Osteocyte (in vitro differentiated cells): Measurements from ENCODE around the gene PODXL. TPM values are rescaled to one million over a fixed set of nuclear protein-coding genes. Genes with fewer than 3 reads are reported as not detected.

Experiments used
- DNase-seq: peaks from one replicate; pipeline ENCODE4 v3.0.0; 2021; ENCODE audit warnings: mixed read lengths; ENCODE audit not compliant: unreplicated experiment; ENCODE audit errors: extremely low spot score
- H3K27ac Mint-ChIP-seq: one replicate; pipeline ENCODE4 v1.8.0; 2021; ENCODE audit warnings: mild to moderate bottlenecking, mixed read lengths; ENCODE audit not compliant: unreplicated experiment
- H3K27me3 Mint-ChIP-seq: one replicate; pipeline ENCODE4 v1.8.0; 2021; ENCODE audit warnings: mixed read lengths; ENCODE audit not compliant: unreplicated experiment
- H3K36me3 Mint-ChIP-seq: one replicate; pipeline ENCODE4 v1.8.0; 2021; ENCODE audit warnings: mixed read lengths; ENCODE audit not compliant: unreplicated experiment
- H3K4me1 Mint-ChIP-seq: one replicate; pipeline ENCODE4 v1.8.0; 2021; ENCODE audit warnings: mixed read lengths; ENCODE audit not compliant: unreplicated experiment
- H3K4me3 Mint-ChIP-seq: one replicate; pipeline ENCODE4 v1.8.0; 2021; ENCODE audit warnings: mild to moderate bottlenecking, moderate library complexity, mixed read lengths; ENCODE audit not compliant: unreplicated experiment
- H3K9me3 Mint-ChIP-seq: one replicate; pipeline ENCODE4 v1.8.0; 2021; ENCODE audit warnings: mixed read lengths; ENCODE audit not compliant: unreplicated experiment
- total RNA-seq: library from RNA; stranded (reverse); gene quantifications from 2 replicates; pipeline ENCODE4 v1.2.1, GENCODE V29; 2021
- TF ChIP-seq, protein P1 (sequence below): fragments of 200-600 bp; sonication (generic); IDR thresholded peaks from 2 replicates; pipeline ENCODE4 v1.5.0; 2021; ENCODE audit warnings: antibody characterized with exemption, mild to moderate bottlenecking, moderate library complexity

Gene PODXL
- total RNA-seq, 1 donor from 2014 or later, result 21.2 TPM

DNA sequence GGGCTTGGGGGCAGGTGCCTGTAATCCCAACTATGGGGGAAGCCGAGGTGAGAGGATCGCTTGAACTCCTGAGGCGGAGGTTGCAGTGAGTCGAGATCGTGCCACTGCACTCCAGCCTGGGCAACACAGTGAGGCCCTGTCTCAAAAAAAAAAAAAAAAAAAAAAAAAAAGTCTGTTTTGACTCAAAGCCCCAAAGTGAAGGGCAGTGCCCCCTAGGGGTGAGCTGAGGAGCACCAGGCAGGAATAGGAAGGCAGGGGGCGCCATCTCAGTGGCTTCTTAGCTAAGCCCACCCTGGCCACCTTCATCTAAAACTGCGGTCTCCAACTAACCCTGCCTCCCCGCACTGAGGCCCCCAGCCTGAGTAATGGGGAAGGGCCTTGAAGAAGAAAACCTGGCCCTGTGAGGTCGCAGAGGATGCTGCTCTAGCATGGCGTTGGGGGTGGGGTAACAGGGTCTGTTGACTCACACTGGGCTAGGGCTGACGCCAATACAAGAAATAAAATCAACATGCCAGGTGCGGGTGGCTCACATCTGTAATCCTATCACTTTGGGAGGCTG, 9.8 kb downstream of the PODXL start:
- Mint-ChIP-seq H3K4me1 (peaks cover 30% of the 10 kb centered on the region), H3K36me3 (peaks cover 1% of the 10 kb centered on the region), H3K9me3 (no peaks in the 10 kb centered on the region), H3K4me3 (no peak overlapping the region), H3K27ac (no peak overlapping the region), H3K27me3 (no peaks in the 10 kb centered on the region)
- TF ChIP-seq, protein P1, sequence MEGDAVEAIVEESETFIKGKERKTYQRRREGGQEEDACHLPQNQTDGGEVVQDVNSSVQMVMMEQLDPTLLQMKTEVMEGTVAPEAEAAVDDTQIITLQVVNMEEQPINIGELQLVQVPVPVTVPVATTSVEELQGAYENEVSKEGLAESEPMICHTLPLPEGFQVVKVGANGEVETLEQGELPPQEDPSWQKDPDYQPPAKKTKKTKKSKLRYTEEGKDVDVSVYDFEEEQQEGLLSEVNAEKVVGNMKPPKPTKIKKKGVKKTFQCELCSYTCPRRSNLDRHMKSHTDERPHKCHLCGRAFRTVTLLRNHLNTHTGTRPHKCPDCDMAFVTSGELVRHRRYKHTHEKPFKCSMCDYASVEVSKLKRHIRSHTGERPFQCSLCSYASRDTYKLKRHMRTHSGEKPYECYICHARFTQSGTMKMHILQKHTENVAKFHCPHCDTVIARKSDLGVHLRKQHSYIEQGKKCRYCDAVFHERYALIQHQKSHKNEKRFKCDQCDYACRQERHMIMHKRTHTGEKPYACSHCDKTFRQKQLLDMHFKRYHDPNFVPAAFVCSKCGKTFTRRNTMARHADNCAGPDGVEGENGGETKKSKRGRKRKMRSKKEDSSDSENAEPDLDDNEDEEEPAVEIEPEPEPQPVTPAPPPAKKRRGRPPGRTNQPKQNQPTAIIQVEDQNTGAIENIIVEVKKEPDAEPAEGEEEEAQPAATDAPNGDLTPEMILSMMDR, result peak; percentile 65
- DNase-seq, result no peak

DNA sequence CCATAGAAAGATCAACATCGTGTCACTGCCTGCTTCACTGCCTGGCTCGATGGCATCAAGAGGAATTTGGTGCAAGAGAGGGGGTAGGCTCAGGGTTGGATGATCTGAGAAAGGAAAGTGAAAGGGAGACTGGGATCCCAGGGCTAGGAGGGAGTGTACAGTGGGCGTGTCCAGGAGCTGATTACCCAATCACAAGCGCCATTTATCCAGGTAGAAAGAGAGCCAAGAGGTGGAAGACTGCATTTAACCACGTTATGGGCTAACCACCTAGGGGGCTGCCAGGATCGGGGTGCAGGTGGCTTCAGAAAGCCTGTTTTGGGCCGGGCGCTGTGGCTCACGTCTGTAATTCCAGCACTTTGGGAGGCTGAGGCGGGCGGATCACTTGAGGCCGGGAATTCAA, 10.3 kb downstream of the PODXL start:
- peaks cover 30% of the 10 kb centered on the region for H3K4me1 Mint-ChIP-seq
- H3K36me3 Mint-ChIP-seq, result peaks cover 1% of the 10 kb centered on the region
- TF ChIP-seq, protein P1, result no peak
- H3K9me3 Mint-ChIP-seq, result no peaks in the 10 kb centered on the region
- H3K27ac Mint-ChIP-seq, result no peak overlapping the region
- H3K27me3 Mint-ChIP-seq, result no peaks in the 10 kb centered on the region
- no peak for DNase-seq
- no peak overlapping the region for H3K4me3 Mint-ChIP-seq

DNA sequence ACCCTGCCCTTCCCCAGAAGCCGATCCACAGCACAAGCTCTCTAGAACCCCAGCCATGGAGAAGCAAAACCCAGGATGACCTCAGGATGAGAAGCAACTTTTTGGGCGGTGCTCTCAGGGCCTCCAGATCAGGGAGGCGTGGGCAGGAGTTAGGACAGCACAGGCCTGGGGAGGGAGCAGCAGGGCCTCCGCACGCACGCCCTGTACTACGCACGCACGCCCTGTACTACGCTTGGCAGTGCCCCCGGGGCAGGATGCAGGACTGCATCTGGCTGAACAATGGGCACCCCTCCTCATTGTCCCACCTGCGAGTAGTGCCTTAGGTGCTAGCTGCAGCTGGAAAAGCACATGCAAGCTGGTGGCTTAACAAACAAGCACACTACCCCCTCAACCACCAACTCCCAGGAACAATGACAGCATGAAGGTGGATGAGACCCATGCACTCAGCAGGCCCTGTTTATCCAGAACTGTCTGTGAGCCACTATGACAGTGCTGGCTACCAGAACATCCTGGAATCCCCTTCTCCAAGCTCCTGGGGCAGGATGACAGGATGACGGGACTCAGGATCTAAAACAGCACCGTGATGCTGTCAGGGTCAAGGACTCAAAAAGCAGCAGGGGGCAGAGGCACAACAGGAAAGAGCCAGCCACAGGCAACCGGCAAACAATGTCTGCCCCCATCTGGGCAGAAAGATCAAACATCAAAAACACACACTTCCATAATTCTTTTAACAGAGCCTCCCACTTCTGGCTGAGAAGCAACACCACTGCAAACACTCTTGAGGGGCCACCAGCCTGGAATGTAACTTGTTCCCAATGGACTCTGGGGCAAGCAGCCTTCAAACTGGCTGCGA, 11.8 kb downstream of the PODXL start:
- no peak for DNase-seq
- Mint-ChIP-seq H3K4me1 (peaks cover 42% of the 10 kb centered on the region), H3K4me3 (no peak overlapping the region), H3K27ac (peak overlapping the region; percentile 62), H3K9me3 (no peaks in the 10 kb centered on the region), H3K36me3 (peaks cover 1% of the 10 kb centered on the region), H3K27me3 (no peaks in the 10 kb centered on the region)
- TF ChIP-seq, protein P1, result no peak

DNA sequence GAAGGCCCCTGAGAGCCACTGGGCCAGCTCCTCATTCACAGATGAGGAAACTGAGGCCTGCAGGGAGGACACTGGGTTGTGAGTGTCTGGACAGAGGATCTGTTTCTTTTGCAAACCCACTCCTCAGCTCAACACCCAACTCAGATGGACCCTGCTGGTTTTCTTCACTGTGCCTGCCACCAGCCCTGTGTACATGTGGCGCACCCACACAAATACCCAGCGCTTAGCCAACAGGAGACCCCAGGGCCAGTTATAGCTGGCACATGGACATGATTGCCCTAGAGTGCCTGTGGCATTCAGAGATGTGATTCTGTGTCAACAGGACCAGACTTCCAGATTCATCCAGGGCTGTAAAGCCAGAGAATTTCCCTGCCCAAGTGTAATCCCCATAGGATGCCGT, 12.4 kb downstream of the PODXL start:
- Mint-ChIP-seq H3K9me3 (no peaks in the 10 kb centered on the region), H3K4me3 (no peak overlapping the region), H3K4me1 (peaks cover 49% of the 10 kb centered on the region), H3K27me3 (no peaks in the 10 kb centered on the region), H3K27ac (no peak overlapping the region), H3K36me3 (peaks cover 1% of the 10 kb centered on the region)
- DNase-seq, result no peak
- TF ChIP-seq, protein P1, result no peak

DNA sequence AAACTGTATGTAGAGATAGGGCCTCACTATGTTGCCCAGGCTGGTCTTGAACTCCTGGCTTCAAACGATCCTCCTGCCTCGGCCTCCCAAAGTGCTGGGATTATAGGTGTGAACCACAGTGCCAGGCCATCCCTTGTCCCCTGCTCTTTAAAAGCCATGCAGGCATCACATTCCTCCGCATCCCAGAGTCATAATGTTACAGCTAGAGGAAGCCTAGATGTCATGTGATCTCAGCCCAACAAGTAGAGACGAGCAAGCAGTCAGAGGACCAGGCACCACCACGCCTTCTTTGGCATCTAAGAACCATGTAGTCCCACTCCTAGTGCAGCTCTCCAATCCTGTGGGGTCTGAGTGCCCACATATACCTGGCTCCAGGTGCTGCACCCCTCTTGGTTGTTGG, 13.1 kb downstream of the PODXL start:
- H3K36me3 Mint-ChIP-seq, result no peaks in the 10 kb centered on the region
- no peak for DNase-seq
- H3K9me3 Mint-ChIP-seq, result no peaks in the 10 kb centered on the region
- H3K4me3 Mint-ChIP-seq, result no peak overlapping the region
- TF ChIP-seq, protein P1, result no peak
- H3K4me1 Mint-ChIP-seq, result peaks cover 56% of the 10 kb centered on the region
- no peak overlapping the region for H3K27ac Mint-ChIP-seq
- H3K27me3 Mint-ChIP-seq, result no peaks in the 10 kb centered on the region
